NT2/D1 (cell line): ENCODE measurements around the gene TBXT.

Source experiments
- DNase-seq: peaks from one replicate; pipeline ENCODE4 v3.0.0-alpha.2; 2011; ENCODE audit warnings: low read depth, low spot score
- H3K27me3 ChIP-seq: 2 replicates; pipeline ENCODE4 v1.6.0; 2011; ENCODE audit warnings: mild to moderate bottlenecking; ENCODE audit not compliant: insufficient read length, insufficient read depth
- H3K36me3 ChIP-seq: 2 replicates; pipeline ENCODE4 v1.6.1; 2011; ENCODE audit warnings: mild to moderate bottlenecking, low read length, mixed read lengths; ENCODE audit not compliant: insufficient read depth, insufficient read length
- H3K4me1 ChIP-seq: 2 replicates; pipeline ENCODE4 v1.5.1; 2011; ENCODE audit not compliant: insufficient read depth, insufficient read length
- H3K4me3 ChIP-seq: 2 replicates; pipeline ENCODE4 v1.5.1; 2011; ENCODE audit warnings: low read depth; ENCODE audit not compliant: insufficient read length
- H3K9ac ChIP-seq: 2 replicates; pipeline ENCODE4 v1.6.0; 2011; ENCODE audit warnings: low read depth; ENCODE audit not compliant: insufficient read length
- H3K9me3 ChIP-seq: 2 replicates; pipeline ENCODE4 v1.5.1; 2011; ENCODE audit warnings: mild to moderate bottlenecking, low read length; ENCODE audit not compliant: insufficient read depth
- SUZ12 ChIP-seq: IDR thresholded peaks from 2 replicates; pipeline ENCODE4 v1.6.1; 2011; ENCODE audit not compliant: insufficient read length, insufficient read depth; ENCODE audit errors: extremely low read depth
- YY1 ChIP-seq: IDR thresholded peaks from 2 replicates; pipeline ENCODE4 v1.6.1; 2011; ENCODE audit not compliant: insufficient read length, insufficient read depth
- ZNF274 ChIP-seq: IDR thresholded peaks from 2 replicates; pipeline ENCODE4 v1.6.1; 2011; ENCODE audit warnings: mild to moderate bottlenecking, low read depth, low read length

The TBXT gene

DNA sequence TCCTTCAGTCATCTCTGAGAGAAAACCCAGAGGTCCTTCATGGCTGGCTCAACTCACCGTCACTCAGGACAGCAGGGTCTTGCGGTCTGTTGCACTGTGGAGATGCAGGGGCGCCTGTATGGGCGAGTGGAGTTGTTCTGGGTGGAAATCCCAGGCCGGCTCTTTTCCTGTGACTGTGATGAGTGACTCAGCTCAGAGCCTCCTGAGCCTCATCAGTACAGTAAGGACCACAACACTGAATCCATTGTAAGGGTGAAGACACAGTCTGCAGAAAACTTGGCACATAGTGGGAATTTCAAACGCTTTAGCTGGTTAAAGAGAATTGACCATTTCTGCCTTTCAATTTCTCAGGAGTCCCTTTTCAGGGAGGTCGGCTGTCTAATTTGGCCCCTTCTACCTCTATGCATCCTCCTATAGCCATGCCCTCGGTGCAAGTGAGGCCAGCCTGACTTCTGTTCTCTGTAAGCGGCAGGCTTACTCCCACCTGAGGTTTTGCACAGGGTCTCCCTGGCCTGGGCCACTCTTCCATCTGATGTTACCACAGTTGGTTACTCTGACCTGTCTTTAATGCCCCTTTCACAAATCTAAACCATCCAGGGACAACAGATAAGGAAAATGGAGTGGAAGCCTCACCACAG is 35.5 kb upstream of the TBXT start:
- H3K4me1 ChIP-seq, result peaks cover 4% of the 10 kb centered on the region
- no peak overlapping the region for H3K4me3 ChIP-seq
- TF ChIP-seq ZNF274 (no peak), YY1 (no peak)
- H3K27me3 ChIP-seq, result peaks cover 12% of the 10 kb centered on the region
- H3K36me3 ChIP-seq, result no peaks in the 10 kb centered on the region
- no peak for DNase-seq
- no peaks in the 10 kb centered on the region for H3K9me3 ChIP-seq
- H3K9ac ChIP-seq, result no peak overlapping the region

DNA sequence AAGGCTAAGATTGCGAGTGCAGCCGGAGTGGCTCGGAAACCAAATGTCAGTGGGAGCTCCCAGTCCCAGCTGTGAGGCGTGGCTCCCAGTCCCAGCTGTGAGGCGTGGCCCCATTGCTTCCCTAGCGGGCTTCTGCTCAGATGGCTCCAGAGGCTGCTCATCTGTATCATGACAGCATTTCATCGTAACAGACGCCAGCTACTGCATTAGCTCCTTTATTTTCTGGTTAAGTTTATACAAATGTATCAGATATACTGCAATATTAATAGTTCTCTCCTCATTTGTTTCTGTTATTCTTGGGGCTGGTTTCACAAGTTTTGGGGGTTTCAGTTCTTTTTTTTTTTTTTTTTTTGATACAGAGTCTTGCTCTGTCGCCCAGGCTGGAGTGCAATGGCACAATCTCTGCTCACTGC is 34.7 kb upstream of the TBXT start:
- Histone ChIP-seq H3K27me3 (peaks cover 14% of the 10 kb centered on the region), H3K36me3 (no peaks in the 10 kb centered on the region), H3K4me3 (no peak overlapping the region), H3K9ac (no peak overlapping the region), H3K4me1 (peaks cover 7% of the 10 kb centered on the region), H3K9me3 (no peaks in the 10 kb centered on the region)
- DNase-seq, result no peak
- no peak for TF ChIP-seq YY1
- no peak for TF ChIP-seq ZNF274
- TF ChIP-seq SUZ12, result no peak

DNA sequence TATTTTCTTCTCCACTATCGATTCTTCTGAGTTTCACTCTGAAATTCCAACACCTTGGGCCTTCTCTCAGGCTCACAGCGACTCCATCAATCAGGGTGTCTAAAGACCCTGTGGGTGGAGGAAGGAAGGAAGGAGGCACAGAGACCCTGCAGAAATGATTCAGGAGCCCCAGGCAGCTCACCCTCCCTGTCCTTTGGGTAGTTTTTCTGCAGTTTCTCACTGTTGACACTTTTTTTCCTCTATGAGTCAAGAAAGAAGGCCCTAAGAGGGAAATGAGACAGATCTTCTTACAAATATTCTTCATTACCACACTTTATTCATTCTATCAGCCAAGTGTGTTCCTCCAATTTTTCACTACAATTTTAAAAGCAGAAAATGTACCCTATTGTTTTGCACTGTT is 34.2 kb upstream of the TBXT start:
- H3K4me3 ChIP-seq, result no peak overlapping the region
- H3K4me1 ChIP-seq, result peaks cover 9% of the 10 kb centered on the region
- TF ChIP-seq ZNF274 (no peak), SUZ12 (no peak), YY1 (no peak)
- H3K27me3 ChIP-seq, result peaks cover 14% of the 10 kb centered on the region
- no peak for DNase-seq
- H3K9ac ChIP-seq, result no peak overlapping the region
- no peaks in the 10 kb centered on the region for H3K9me3 ChIP-seq
- H3K36me3 ChIP-seq, result no peaks in the 10 kb centered on the region

DNA sequence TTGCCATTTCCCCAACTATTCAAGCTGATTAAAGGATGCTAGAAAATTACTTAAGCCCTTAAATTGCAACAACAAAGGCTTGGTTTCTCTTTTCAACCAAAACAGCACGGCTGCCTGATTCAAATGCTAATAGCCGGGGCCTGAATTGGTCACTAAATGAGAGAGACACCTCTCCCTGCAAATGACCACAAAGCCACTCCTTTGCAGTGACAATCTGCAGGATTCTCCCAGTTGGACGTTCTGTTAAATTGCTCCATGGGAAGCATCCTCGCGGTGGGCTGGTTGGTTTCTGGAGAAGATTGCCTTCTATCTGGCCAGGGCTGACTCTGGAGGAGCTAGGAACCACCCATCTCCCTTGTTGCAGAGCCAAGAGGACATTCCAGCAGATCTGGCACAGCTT is 29.7 kb upstream of the TBXT start:
- no peak for TF ChIP-seq SUZ12
- TF ChIP-seq ZNF274, result no peak
- no peak for TF ChIP-seq YY1
- Histone ChIP-seq H3K27me3 (peaks cover 12% of the 10 kb centered on the region), H3K36me3 (no peaks in the 10 kb centered on the region), H3K9me3 (no peaks in the 10 kb centered on the region), H3K4me1 (peaks cover 11% of the 10 kb centered on the region), H3K9ac (no peak overlapping the region), H3K4me3 (no peak overlapping the region)
- peak; percentile 18 for DNase-seq

DNA sequence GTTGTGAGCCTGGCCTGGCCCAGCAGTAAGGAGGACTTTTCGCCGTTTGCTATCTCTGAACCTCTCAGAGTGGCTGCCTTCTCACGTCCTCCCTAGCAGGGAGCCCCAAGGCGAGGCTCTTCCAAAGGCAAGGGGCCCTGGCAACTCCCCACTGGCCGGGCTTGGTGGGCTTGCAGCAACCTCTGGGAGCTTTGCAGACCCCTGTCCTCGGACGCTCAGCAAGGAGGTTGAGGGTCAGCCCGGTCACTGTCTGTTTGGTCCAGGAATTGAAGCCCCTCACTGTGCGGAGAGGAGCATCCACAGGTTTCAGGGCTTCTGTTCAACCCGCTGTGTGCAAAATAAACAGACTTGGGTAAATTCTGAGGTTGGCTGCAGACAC is 28.2 kb upstream of the TBXT start:
- H3K9me3 ChIP-seq, result no peaks in the 10 kb centered on the region
- H3K9ac ChIP-seq, result no peak overlapping the region
- DNase-seq, result no peak
- peaks cover 12% of the 10 kb centered on the region for H3K27me3 ChIP-seq
- no peaks in the 10 kb centered on the region for H3K36me3 ChIP-seq
- H3K4me1 ChIP-seq, result peaks cover 11% of the 10 kb centered on the region
- no peak overlapping the region for H3K4me3 ChIP-seq
- TF ChIP-seq ZNF274 (no peak), YY1 (no peak)

DNA sequence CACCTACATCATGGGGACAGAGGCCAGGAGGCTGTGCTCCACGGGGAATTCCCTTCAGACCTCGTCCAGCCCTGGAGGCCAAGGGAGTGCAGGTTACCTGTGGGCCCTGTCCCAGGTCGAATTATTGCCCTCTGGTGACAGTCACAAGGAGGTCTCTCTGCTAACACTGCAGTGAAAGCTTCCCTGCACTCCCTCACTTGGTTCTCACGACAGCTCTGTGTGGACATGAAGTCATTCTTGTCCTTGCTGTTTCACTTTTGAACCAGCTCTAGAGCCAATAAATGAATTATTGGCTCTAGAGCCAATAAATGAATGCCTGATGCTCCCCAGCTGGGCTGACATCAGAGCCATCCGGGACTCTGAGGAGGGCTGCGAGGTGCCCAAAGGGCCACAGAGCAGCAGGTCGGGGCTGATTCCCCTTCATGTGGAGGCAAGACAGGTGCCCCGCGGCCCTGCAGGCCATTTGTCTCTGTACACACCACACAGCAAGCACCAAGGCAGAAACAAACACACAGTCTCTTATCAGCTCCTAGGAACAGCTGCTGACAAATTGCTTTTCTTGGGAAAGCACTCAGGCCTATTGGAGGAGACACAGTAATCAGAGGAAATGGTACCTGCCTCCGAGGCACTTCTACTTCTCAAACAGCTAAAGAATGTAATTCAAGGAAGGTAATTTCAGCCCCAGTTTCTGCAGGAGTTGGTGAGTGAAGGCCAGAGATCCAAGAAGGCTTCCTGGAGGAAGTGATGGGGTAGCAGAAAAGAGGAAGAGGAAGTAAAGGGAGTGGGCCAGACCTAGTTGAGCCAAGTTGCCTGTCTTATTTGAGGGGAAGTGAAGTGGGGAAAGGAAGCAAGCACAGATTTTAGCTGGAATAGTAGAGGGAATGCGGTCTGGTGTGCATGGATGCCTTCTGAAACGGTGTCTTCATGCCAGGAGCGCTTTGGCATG is 27.5 kb upstream of the TBXT start:
- Histone ChIP-seq H3K27me3 (peaks cover 12% of the 10 kb centered on the region), H3K4me3 (no peak overlapping the region), H3K4me1 (peaks cover 11% of the 10 kb centered on the region), H3K9me3 (no peaks in the 10 kb centered on the region), H3K36me3 (no peaks in the 10 kb centered on the region), H3K9ac (no peak overlapping the region)
- DNase-seq, result no peak
- no peak for TF ChIP-seq ZNF274
- TF ChIP-seq SUZ12, result no peak
- no peak for TF ChIP-seq YY1

DNA sequence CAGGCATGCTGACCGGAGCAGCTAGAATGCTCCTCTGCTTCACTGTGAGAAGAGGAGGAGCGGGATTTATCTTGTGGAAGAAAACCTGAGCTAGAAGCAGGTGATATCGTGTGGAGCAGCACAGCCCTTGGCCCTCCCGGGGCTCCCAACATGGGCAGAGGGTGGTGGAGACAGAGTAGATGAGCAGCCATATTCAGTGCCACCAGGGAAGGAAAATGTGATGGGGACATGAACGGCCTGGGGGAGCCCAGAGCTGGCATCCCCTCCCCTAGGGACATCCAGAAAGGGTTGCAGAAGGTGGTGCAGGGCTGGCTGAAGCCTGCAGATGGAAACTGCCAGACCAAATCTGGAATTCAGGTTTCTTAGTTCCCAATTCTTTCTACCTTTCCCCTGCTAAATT is 24.9 kb upstream of the TBXT start:
- Histone ChIP-seq H3K4me1 (peaks cover 8% of the 10 kb centered on the region), H3K36me3 (no peaks in the 10 kb centered on the region), H3K27me3 (peaks cover 4% of the 10 kb centered on the region), H3K9me3 (no peaks in the 10 kb centered on the region), H3K9ac (no peak overlapping the region), H3K4me3 (no peak overlapping the region)
- TF ChIP-seq ZNF274 (no peak), SUZ12 (no peak), YY1 (no peak)
- DNase-seq, result no peak
